Measurements from ENCODE around the gene GFPT1. TPM values are rescaled to one million over a fixed set of nuclear protein-coding genes. Genes with fewer than 3 reads are reported as not detected.
"Not testable (repeated sequence)": the region's sequence is repeated elsewhere in the genome, so short reads cannot be mapped to it uniquely, and the experiment has no call there.

Gene GFPT1
- total RNA-seq, 1 experiment from 2014 or later = 37.0 TPM

DNA sequence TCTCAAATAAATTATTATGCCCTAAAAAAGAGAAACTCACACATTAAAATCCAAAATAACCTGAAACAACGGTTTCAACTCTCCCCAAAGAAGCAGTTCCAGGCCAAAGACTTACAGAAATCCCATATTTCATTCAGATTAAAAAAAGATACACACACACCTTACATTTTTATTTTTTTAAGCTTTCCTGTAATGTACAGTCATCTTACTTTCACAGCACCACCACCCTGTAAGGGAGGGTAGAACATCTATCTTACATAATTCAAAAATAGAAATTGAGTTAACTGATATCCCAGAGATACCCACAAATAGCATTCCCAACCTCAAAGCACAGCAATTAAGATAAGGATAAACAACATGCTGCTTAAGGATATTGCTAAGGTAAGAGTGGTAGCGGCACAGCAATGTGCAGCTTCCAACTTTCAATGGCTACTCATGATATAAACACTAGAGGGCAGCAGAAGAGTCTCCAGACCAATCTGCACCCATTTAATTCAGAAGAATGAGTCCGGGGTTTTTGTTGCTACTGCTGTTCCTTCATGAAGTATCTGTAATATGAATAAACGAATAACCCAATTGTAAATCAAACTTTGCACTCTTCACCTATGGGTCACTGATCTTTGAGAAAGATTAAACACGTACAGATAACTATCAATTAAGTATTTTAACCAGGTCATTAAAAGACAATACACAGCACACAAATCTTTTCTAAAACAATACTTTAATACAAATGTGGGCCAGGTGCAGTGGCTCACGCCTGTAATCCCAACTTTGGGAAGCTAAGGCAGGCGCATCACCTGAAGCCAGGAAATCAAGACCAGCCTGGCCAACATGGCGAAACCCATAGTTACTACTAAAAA, 11.3 kb downstream of the GFPT1 start:
- H3K27ac ChIP-seq = no peak overlapping the region
- H3K36me3 ChIP-seq = peaks cover 43% of the 10 kb centered on the region
- DNase-seq (ENCODE audit: low read depth in 1 of 2, low spot score in 2 of 2) = no peak
- H3K4me3 ChIP-seq = no peak overlapping the region
- H3K27me3 ChIP-seq (replicated peaks) = no peaks in the 10 kb centered on the region
- H3K4me1 ChIP-seq (replicated peaks) = peaks cover 9% of the 10 kb centered on the region
- no peaks in the 10 kb centered on the region for H3K9me3 ChIP-seq (replicated peaks)

DNA sequence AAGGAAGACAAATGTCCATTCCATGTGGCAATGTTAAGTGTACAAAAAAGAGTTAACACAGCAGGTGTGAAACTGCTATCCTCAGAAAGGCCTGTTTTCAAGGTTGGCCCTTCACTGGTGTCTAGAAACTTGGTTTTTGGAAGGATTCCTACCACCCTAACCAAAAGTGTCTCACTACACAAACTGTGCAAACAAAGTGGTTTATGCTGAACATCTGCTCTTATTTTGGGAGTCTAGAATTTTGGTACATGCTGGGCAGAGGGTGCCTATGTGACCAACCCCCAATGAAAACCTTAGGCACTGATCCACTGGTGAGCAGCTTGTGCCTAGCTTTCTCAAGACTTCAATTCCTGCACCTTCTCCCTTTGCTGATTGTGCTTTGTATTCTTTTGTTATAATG, 14.3 kb downstream of the GFPT1 start:
- H3K27ac ChIP-seq = no peak overlapping the region
- peaks cover 9% of the 10 kb centered on the region for H3K4me1 ChIP-seq (replicated peaks)
- H3K36me3 ChIP-seq = peaks cover 64% of the 10 kb centered on the region
- no peak for DNase-seq (ENCODE audit: low read depth in 1 of 2, low spot score in 2 of 2)
- no peaks in the 10 kb centered on the region for H3K27me3 ChIP-seq (replicated peaks)
- H3K9me3 ChIP-seq (replicated peaks) = no peaks in the 10 kb centered on the region
- no peak overlapping the region for H3K4me3 ChIP-seq

DNA sequence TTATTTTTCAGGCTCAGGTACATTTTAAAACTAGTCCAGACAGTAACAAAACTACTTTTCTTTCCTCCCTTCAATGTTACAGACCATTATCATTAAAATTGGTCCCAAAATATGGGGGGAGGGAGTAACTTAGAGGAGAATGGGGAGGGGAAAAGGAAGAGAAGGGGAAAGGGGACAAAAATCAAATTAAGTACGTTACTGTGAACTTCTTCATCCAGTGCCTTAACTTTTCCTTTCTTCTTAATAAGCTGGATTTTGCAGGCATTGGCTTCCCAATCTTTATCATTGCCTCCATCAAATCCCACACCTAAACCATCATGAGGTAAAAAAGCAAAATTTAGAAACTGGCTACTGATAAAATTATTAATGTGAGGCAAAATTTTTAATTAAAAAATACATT, 17.2 kb downstream of the GFPT1 start:
- Histone ChIP-seq H3K27ac (no peak overlapping the region), H3K9me3 (replicated peaks) (no peaks in the 10 kb centered on the region), H3K27me3 (replicated peaks) (no peaks in the 10 kb centered on the region), H3K4me3 (no peak overlapping the region), H3K36me3 (peaks cover 83% of the 10 kb centered on the region), H3K4me1 (replicated peaks) (peaks cover 9% of the 10 kb centered on the region)
- DNase-seq (ENCODE audit: low read depth in 1 of 2, low spot score in 2 of 2) = no peak

DNA sequence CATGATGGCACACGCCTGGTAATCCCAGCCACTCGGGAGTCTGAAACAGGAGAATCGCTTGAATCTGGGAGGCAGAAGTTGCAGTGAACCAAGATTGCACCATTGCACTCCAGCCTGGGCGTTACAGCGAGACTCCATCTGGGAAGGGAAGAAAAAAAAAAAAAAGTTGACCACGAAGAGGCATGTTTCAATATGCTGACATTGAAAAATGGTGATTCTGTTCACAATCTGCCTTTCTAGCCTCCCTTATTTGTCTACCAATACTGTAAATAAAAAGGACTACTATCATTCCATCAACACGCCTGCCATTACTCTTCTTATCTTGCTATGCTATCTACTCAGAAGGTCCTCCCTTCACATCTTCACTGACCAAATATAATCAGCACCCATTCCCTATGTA, 18.4 kb downstream of the GFPT1 start:
- no peak overlapping the region for H3K4me3 ChIP-seq
- peaks cover 9% of the 10 kb centered on the region for H3K4me1 ChIP-seq (replicated peaks)
- peaks cover 89% of the 10 kb centered on the region for H3K36me3 ChIP-seq
- H3K27ac ChIP-seq = no peak overlapping the region
- H3K27me3 ChIP-seq (replicated peaks) = no peaks in the 10 kb centered on the region
- no peaks in the 10 kb centered on the region for H3K9me3 ChIP-seq (replicated peaks)
- no peak for DNase-seq (ENCODE audit: low read depth in 1 of 2, low spot score in 2 of 2)

DNA sequence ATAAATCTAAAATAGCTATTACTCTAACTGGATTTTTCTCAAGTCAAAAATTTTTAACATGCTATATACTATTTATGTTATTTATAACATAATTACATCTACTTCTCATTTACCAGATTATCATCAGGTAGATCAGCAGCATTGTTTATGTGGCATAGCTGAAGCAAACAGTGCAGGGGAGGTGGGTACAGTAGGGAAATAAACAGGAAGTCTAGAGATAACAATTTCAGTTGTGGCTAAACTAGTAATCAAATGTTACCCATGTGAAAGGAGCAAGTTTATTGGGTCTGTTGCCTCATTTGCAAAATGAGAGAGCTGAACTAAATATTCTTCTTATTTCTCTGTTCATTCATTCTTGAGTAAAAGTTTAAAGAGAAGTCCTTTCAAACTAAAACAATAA, 27.7 kb downstream of the GFPT1 start:
- Histone ChIP-seq H3K4me1 (replicated peaks) (no peaks in the 10 kb centered on the region), H3K4me3 (no peak overlapping the region), H3K36me3 (peaks cover 90% of the 10 kb centered on the region), H3K9me3 (replicated peaks) (no peaks in the 10 kb centered on the region), H3K27ac (no peak overlapping the region), H3K27me3 (replicated peaks) (no peaks in the 10 kb centered on the region)
- DNase-seq (ENCODE audit: low read depth in 1 of 2, low spot score in 2 of 2) = no peak

DNA sequence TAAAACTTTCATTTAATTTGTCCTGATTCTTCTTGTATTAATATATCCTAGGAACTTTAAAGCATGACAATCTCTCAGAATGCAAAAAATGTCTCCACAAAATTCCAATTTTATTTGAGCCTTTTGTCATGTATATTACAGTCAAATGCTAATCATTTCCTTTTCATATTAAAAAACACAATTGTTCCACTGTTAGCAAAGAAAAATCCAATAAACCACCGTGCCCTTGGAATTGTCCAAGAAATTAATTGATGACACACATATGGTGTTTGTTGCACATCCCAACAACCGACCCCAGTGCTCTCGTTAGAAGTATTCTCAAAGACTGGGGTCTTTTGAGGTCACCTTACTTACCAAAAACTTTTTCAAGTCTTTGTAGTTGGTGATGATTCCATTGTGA, 28.1 kb downstream of the GFPT1 start:
- DNase-seq (ENCODE audit: low read depth in 1 of 2, low spot score in 2 of 2) = no peak
- H3K4me1 ChIP-seq (replicated peaks) = no peaks in the 10 kb centered on the region
- H3K27me3 ChIP-seq (replicated peaks) = no peaks in the 10 kb centered on the region
- peaks cover 91% of the 10 kb centered on the region for H3K36me3 ChIP-seq
- no peak overlapping the region for H3K4me3 ChIP-seq
- no peaks in the 10 kb centered on the region for H3K9me3 ChIP-seq (replicated peaks)
- H3K27ac ChIP-seq = no peak overlapping the region

DNA sequence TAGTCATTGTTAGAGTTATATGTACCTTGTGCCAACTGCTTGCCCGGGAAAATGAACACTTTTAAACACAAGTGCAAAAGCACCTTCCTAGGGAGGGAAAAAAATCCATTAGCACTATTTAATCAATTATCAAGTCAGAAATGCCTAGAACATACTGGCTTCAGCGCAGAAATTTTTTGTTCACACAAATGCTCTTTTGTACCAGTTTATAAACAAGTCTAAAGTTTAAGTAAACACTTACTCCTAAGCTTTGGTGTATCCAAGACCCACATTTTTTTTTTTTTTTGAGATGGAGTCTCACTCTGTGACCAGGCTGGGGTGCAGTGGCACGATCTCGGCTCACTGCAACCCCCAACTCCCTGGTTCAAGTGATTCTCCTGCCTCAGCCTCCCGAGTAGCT, 30.6 kb downstream of the GFPT1 start:
- peaks cover 89% of the 10 kb centered on the region for H3K36me3 ChIP-seq
- H3K9me3 ChIP-seq (replicated peaks) = no peaks in the 10 kb centered on the region
- H3K4me3 ChIP-seq = no peak overlapping the region
- no peaks in the 10 kb centered on the region for H3K4me1 ChIP-seq (replicated peaks)
- no peak for DNase-seq (ENCODE audit: low read depth in 1 of 2, low spot score in 2 of 2)
- no peak overlapping the region for H3K27ac ChIP-seq
- H3K27me3 ChIP-seq (replicated peaks) = no peaks in the 10 kb centered on the region

DNA sequence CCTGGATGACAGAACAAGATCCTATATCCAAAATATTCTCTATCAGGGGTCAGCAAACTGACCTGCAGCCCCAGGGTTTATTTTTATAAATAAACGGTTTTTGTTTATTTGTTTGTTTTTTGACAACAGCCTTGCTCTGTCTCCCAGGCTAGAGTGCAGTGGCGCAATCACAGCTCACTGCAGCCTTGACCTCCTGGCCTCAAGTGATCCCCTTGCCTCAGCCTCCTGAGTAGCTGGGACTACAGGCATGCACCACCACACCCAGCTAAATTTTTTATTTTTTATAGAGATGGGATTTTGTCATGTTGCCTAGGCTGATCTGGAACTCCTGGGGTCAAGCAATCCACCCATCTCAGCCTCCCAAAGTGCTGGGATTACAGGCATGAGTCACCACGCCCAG, 32.1 kb downstream of the GFPT1 start:
- DNase-seq (ENCODE audit: low read depth in 1 of 2, low spot score in 2 of 2); H3K4me1 ChIP-seq (replicated peaks); H3K9me3 ChIP-seq (replicated peaks); H3K27me3 ChIP-seq (replicated peaks); H3K27ac ChIP-seq; H3K4me3 ChIP-seq: not testable (repeated sequence)
- peaks cover 89% of the 10 kb centered on the region for H3K36me3 ChIP-seq

DNA sequence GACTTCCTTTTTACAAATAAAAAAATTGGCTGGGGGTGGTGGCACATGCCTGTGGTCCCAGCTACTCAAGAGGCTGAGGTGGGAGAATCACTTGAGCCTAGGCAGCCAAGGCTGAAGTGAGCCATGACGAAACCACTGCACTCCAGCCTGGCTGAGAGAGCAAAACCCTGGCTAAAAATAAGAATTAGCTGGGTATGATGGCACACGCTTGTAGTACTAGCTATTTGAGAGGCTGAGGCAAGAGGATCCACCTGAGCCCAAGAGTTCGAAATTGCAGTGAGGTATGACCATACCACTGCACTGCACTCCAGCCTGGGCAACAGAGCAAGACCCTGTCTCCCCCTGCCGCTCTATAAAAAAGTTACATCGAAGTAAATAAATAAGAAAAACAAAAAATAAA, 33.7 kb downstream of the GFPT1 start:
- no peaks in the 10 kb centered on the region for H3K4me1 ChIP-seq (replicated peaks)
- no peak overlapping the region for H3K27ac ChIP-seq
- DNase-seq (ENCODE audit: low read depth in 1 of 2, low spot score in 2 of 2) = no peak
- no peak overlapping the region for H3K4me3 ChIP-seq
- no peaks in the 10 kb centered on the region for H3K9me3 ChIP-seq (replicated peaks)
- H3K36me3 ChIP-seq = peaks cover 89% of the 10 kb centered on the region
- no peaks in the 10 kb centered on the region for H3K27me3 ChIP-seq (replicated peaks)

DNA sequence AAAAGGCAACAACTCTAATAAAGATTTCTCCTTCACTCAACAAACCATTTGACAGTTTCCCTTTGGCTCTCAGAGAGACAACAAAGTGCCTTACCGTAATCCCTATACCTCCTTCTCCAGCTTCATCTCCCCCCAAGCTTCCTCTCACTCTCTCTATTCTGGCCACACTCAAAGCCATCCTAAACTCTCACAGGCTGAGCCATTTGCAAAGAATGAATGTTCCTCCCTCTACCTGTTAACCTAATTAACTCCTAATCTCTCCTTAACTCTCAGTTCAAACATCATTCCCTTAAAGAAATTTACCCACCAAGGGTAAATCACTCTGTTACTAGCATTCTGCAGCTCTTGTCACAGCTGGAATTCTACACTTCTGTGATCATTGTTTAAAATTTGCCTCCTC, 38.2 kb downstream of the GFPT1 start:
- no peak for DNase-seq (ENCODE audit: low read depth in 1 of 2, low spot score in 2 of 2)
- Histone ChIP-seq H3K4me1 (replicated peaks) (no peaks in the 10 kb centered on the region), H3K9me3 (replicated peaks) (no peaks in the 10 kb centered on the region), H3K27ac (no peak overlapping the region), H3K27me3 (replicated peaks) (no peaks in the 10 kb centered on the region), H3K36me3 (peaks cover 91% of the 10 kb centered on the region), H3K4me3 (no peak overlapping the region)

DNA sequence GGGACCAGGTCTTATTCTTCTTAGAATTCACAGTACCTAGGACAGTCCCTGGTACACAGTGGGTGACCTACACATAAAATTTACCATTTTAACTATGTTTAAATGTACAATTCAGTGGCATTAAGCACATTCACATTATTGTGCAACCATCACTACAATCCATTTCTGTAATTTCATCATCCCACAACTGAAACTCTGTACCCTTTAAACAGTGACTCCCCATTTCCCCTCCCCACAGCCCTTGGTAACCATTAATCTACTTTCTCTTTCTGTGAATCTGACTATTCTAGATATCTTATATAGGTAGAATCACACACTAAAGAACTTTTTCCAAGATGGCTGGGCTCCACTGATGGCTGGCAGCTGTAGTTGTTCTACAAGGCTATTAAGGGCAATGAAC, 41.6 kb downstream of the GFPT1 start:
- Histone ChIP-seq H3K27ac (no peak overlapping the region), H3K4me3 (no peak overlapping the region), H3K4me1 (replicated peaks) (no peaks in the 10 kb centered on the region), H3K27me3 (replicated peaks) (no peaks in the 10 kb centered on the region), H3K9me3 (replicated peaks) (no peaks in the 10 kb centered on the region), H3K36me3 (peaks cover 98% of the 10 kb centered on the region)
- DNase-seq (ENCODE audit: low read depth in 1 of 2, low spot score in 2 of 2) = no peak

DNA sequence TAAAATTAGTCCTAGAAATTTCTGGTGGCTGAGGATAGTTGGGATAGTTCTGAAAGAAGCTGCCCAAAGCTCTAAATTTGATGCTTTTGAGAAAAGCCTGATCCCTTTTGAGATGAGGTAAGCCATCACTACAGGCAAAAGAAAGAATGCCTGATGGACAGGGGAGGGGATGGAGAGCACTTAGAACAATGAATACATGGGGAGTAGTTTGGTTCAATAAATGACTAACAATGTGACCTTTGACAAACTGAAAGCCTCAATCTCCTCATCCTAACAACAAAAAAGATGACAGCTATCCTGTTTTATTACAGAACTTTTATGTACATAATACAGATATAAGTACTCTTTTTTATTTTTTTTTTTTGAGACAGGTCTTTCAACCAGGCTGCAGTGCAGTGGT, 42.7 kb downstream of the GFPT1 start:
- no peak for DNase-seq (ENCODE audit: low read depth in 1 of 2, low spot score in 2 of 2)

DNA sequence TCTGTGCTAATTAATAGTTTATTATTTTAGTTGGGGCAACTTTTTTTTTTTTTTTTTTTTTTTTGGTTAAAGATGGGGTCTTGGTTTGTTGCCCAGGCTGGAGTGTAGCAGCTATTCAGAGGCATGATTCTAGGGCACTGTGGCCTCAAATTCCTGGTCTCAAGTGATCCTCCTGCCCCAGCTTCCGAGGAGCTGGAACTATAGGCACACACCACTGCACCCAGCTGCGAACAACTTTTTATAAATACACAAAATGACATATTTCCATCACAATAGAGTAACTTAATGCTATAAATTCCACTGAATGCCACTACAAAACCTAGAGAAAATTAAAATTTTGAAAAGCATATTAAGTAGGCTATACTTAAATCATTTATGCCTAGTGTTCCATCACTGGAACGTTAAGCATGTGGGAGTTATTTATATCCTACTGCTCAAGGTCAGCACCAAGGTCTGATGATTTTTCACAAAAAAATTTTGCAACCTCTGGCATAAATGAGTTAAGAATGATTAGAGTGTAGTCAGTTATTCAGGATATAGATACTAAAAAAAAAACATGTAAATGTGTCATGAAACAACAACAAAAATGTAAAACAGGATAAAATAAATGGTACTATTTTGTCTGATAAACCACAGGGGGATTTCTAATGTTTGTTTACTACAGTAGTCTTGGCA, 46.8 kb downstream of the GFPT1 start:
- Histone ChIP-seq H3K27ac (no peak overlapping the region), H3K27me3 (replicated peaks) (no peaks in the 10 kb centered on the region), H3K9me3 (replicated peaks) (no peaks in the 10 kb centered on the region), H3K4me3 (no peak overlapping the region), H3K36me3 (peaks cover 79% of the 10 kb centered on the region), H3K4me1 (replicated peaks) (no peaks in the 10 kb centered on the region)
- DNase-seq (ENCODE audit: low read depth in 1 of 2, low spot score in 2 of 2) = no peak

More for the DNA sequence above, 42.7 kb downstream of the GFPT1 start:
- peaks cover 89% of the 10 kb centered on the region for H3K36me3 ChIP-seq
- H3K4me1 ChIP-seq (replicated peaks) = no peaks in the 10 kb centered on the region
- H3K4me3 ChIP-seq = no peak overlapping the region
- no peaks in the 10 kb centered on the region for H3K27me3 ChIP-seq (replicated peaks)
- no peak overlapping the region for H3K27ac ChIP-seq
- H3K9me3 ChIP-seq (replicated peaks) = no peaks in the 10 kb centered on the region

DNA sequence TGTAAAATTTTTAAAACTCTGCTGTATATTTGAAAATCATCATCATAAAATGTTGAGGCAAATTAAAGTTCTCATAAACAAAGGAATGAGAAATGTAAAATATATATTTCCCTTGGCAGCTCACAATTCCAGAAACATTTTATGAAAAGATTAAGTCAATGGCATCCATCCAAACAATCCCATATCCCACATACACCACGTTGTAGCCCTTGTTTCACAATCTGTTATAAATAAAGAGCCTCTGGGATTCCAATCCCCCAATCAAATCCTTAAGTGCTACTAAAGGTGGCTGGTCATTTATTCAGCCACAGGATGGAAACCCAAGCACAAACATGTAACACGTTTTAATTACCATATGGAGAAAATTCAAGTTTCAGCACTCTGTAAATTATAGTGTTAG, 51.7 kb downstream of the GFPT1 start:
- H3K27me3 ChIP-seq (replicated peaks) = no peaks in the 10 kb centered on the region
- no peak for DNase-seq (ENCODE audit: low read depth in 1 of 2, low spot score in 2 of 2)
- no peaks in the 10 kb centered on the region for H3K9me3 ChIP-seq (replicated peaks)
- H3K27ac ChIP-seq = no peak overlapping the region
- peaks cover 61% of the 10 kb centered on the region for H3K36me3 ChIP-seq
- H3K4me3 ChIP-seq = no peak overlapping the region
- H3K4me1 ChIP-seq (replicated peaks) = no peaks in the 10 kb centered on the region
